Kidney glomerular epithelial cell (primary cell): ENCODE results near the gene SLF2.
"Not testable (repeated sequence)": the region's sequence is repeated elsewhere in the genome, so short reads cannot be mapped to it uniquely, and the experiment has no call there.

ENCODE experiments used
- DNase-seq: peaks from one replicate; lab custom pipeline; 2025; lab: John Stamatoyannopoulos, UW

The SLF2 gene

DNA sequence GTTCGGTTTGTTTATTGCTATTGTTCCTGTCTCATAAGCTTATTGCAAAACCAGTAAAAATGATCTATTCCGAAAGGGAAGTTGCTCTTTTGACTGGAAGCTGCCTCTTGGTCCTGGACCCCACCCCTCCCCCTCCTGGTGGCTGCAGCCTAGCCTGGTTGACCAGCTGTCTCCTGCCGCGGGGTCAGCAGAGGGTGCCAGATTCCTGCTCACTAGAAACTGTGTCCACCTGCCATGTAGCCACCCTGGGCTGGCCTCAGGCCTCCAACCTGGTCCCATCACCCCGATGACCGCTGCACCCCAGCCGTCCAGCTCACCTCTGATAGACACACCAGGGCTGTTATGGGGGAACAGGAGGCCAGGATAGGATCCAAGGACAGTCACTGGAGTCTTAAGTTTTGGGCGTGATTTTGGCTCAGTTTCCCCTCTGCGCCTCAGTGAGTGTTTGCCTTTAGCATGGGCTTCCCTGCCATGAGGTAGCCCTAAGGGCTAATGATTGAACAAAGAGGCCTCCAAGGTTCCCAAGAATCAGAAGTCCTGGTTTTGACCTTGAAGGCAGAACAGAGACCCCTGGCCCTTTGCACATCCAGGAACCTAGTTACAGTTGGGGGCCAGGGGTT, 32.9 kb upstream of the SLF2 start:
- DNase-seq, result no peak

- DNase-seq, result no peak
These were observed 31.1 kb upstream of the SLF2 start for GRCh38 chr10:100881556-100882213.

- DNase-seq, result no peak
These were observed 30.5 kb upstream of the SLF2 start for GRCh38 chr10:100882252-100882651.

GRCh38 chr10:100882671-100883311, 30.0 kb upstream of the SLF2 start:
- no peak for DNase-seq

DNA sequence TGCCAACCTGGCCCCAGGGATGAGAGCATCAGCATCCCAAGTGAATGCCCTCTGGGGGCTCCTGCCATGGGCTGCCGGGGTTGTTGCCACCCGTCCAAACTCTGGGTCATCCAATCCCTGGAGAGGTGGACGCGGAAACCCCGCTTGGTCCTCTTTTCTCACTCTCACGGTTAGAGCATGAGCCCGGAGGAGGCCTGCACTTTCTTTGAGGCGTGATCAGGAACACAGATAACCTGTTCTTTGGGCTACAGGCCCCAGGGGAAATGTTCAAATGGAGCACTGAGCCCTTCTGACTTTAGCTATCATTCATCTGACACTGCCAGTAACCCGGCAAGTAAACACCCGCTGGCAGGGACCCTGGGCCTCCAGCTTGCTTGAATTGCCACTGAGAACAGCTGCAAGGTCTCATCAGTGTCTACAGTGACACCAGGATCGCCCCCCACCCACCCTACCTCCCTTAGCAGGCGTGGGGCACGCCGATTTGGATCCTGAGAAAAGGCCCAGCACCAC, 29.4 kb upstream of the SLF2 start:
- no peak for DNase-seq

- not testable (repeated sequence) for DNase-seq
These were observed 27.2 kb upstream of the SLF2 start for GRCh38 chr10:100885611-100886010.

- no peak for DNase-seq
These were observed 26.7 kb upstream of the SLF2 start for GRCh38 chr10:100886091-100886490.

- DNase-seq, result no peak
These were observed 26.2 kb upstream of the SLF2 start for GRCh38 chr10:100886521-100886920.

- no peak for DNase-seq
These were observed 25.8 kb upstream of the SLF2 start for GRCh38 chr10:100886963-100887362.

GRCh38 chr10:100887761-100888296, 24.9 kb upstream of the SLF2 start:
- no peak for DNase-seq

GRCh38 chr10:100888957-100889356, 23.8 kb upstream of the SLF2 start:
- DNase-seq, result no peak

DNA sequence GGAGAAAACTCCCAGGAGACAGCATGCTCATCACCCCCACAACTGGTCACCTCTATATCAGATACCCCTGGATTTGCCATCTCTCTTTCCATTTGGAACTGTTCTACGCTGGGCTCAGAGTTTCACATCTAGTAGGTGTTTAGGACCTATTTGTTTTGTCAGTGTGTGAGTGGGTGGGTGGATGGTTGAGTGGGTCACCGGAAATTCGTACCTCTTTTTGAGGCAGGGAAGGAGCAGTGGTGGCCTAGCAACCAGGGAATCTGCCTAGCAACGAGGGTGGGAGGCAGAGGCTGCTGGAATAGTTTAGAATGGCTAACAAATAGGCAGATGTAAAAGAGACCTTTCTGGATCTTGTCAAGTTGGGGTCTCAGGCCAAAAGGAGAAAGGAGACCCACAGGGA, 23.2 kb upstream of the SLF2 start:
- DNase-seq, result no peak

GRCh38 chr10:100890141-100890672, 22.6 kb upstream of the SLF2 start:
- DNase-seq, result no peak

DNA sequence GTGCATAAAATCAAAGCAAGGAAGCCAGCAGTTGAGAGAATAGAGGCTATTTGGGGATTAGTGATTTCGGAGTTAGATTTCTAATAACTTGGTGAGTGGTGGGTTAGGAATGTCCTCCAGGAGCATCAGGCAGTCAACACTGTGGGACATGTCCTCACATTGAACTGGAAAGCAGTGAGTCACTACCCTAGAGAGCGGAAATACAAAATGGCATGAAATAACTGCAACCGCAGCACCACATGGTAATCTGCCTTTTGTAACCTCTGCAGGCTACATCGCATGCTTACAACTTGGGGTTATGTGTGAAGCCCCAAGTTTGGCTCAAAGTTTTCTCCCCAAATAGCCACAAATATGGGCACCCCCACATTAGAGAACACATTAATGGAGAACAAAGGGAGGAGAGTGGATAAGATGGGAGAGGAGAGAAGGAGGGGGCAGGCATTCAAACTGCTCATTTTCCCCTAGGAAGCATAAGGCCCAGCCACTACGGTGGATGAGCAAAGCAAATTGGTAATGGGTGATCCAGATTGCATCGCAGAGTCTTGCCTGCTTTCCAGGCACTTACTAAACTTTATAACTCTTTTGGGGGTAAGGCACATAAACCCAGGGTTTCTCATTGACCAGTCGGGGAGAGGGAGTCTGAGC, 22.0 kb upstream of the SLF2 start:
- DNase-seq, result peak; percentile 68

DNA sequence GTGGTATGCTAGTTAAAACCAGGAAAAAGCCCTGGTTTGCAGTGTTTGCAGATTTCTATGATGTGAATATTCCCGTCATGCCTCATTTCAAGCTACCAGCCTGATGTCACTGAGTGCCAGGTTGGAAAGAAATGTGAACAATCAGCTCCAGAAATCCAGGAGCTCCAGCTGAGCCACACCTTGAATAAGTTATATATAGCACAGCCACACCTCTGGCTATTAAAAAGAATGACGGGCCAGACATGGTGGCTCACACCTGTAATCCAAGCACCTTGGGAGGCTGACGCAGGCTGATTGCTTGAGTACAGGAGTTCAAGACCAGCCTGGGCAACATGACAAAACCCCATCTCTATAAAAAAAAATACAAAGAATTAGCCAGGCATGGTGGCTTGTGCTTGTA, 18.7 kb upstream of the SLF2 start:
- DNase-seq, result no peak

GRCh38 chr10:100894589-100895294, 18.0 kb upstream of the SLF2 start:
- no peak for DNase-seq

GRCh38 chr10:100895346-100895745, 17.4 kb upstream of the SLF2 start:
- no peak for DNase-seq

- DNase-seq, result no peak
These were observed 16.9 kb upstream of the SLF2 start for GRCh38 chr10:100895896-100896295.

DNA sequence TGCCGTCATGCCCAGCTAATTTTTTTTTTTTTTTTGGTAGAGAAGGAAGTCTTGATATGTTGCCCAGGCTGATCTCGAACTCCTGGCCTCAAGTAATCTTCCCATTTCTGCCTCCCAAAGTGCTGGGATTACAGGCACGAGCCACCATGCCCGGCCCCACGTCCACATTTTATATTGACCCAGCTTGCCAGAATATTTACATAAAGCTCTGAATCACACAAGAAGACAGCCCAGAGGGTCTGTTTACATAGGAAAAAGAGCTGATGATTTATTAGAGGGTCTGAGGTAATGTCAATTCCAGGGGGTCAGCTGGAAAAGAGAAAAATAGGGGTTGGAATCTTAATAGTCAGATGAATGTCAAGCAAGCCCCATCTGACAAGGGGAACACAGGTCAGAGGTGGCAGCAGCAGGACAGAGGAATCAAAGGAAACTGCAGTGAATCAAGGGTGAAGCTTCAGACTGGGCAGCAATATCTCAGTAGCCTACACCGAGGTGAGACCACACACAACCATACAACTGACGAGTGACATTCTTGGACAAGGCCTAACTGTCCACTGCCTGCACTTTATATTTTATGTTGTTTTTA, 15.8 kb upstream of the SLF2 start:
- no peak for DNase-seq

- no peak for DNase-seq
These were observed 14.8 kb upstream of the SLF2 start for GRCh38 chr10:100897976-100898375.

GRCh38 chr10:100899171-100899570, 13.6 kb upstream of the SLF2 start:
- no peak for DNase-seq
